ENCODE measurements around the gene LIN7C. TPM values are rescaled to one million over a fixed set of nuclear protein-coding genes. Genes with fewer than 3 reads are reported as not detected.

LIN7C gene
- total RNA-seq, 4 donors from 2014 or later = 31.7 to 45.5 (median 42.6) TPM

DNA sequence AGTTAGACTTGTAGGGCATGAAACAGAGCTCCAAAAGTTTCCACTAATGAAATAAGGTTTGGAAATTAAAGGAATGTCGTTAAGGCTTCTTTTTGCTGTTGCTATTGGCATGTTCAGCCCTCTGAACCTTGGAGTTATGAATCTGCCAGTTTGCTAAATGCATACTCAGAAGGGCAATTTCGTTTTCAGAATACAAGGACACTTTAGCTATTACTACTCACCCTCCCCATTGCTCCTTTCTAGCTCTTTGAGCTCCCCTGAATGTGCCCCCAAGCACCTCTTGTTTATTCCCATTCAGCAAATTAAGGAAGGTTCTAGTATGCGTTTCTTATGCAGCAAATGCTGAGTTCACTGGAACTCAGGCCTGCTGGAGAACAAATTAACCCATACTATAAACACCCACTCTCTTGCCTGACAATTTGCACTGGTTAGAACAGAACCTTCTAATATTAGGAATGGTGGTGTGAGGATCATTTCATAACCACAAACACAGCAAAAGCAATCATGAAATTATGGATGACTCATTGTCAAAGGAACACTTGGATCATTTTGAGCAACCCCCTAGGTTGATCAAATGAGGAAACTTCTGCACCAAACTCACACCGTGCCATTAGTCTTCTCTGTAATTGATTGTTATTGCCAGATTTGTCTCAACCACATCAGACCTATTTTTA, 26.2 kb upstream of the LIN7C start:
- no peak overlapping the region for H3K4me3 ChIP-seq
- H3K9me3 ChIP-seq = no peaks in the 10 kb centered on the region
- H3K36me3 ChIP-seq = no peaks in the 10 kb centered on the region
- 57% methylated on average over 4 of the region's 4 CpGs for WGBS
- H3K4me1 ChIP-seq = no peaks in the 10 kb centered on the region
- no peak for DNase-seq (ENCODE audit: low spot score in 2 of 2)
- H3K27me3 ChIP-seq = no peaks in the 10 kb centered on the region
- TF ChIP-seq POLR2AphosphoS5 (IDR thresholded peaks at IDR 0.05) (no peak), POLR2A (IDR thresholded peaks at IDR 0.05) (no peak), EP300 (IDR thresholded peaks at IDR 0.05) (no peak)
- TF ChIP-seq, protein P1, sequence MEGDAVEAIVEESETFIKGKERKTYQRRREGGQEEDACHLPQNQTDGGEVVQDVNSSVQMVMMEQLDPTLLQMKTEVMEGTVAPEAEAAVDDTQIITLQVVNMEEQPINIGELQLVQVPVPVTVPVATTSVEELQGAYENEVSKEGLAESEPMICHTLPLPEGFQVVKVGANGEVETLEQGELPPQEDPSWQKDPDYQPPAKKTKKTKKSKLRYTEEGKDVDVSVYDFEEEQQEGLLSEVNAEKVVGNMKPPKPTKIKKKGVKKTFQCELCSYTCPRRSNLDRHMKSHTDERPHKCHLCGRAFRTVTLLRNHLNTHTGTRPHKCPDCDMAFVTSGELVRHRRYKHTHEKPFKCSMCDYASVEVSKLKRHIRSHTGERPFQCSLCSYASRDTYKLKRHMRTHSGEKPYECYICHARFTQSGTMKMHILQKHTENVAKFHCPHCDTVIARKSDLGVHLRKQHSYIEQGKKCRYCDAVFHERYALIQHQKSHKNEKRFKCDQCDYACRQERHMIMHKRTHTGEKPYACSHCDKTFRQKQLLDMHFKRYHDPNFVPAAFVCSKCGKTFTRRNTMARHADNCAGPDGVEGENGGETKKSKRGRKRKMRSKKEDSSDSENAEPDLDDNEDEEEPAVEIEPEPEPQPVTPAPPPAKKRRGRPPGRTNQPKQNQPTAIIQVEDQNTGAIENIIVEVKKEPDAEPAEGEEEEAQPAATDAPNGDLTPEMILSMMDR (IDR thresholded peaks at IDR 0.05) = no peak
- H3K27ac ChIP-seq = no peak overlapping the region

DNA sequence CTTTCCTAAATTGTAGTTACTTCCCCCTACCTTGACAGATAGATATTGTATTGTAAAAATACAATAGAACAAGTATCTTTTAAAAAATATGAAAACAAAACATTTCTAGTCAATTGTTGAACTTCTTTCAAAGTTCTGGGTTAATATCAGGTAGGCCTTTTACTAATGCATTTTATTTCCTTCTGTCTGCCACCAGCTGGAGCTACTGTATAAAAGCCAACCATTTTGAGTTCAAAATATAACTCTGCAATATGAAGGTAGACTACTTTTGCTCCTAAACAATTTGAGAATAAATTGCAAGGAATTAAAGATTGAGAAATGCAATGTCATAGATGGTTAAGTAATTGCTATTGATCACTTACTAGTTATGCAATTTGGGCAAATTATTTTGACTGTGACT, 22.1 kb upstream of the LIN7C start:
- Histone ChIP-seq H3K27me3 (no peaks in the 10 kb centered on the region), H3K36me3 (no peaks in the 10 kb centered on the region), H3K4me1 (peaks cover 20% of the 10 kb centered on the region), H3K4me3 (no peak overlapping the region), H3K9me3 (no peaks in the 10 kb centered on the region), H3K27ac (no peak overlapping the region)
- DNase-seq (ENCODE audit: low spot score in 2 of 2) = no peak
- TF ChIP-seq POLR2AphosphoS5 (IDR thresholded peaks at IDR 0.05) (no peak), EP300 (IDR thresholded peaks at IDR 0.05) (no peak), POLR2A (IDR thresholded peaks at IDR 0.05) (no peak)
- TF ChIP-seq, protein P1 (IDR thresholded peaks at IDR 0.05) = no peak

DNA sequence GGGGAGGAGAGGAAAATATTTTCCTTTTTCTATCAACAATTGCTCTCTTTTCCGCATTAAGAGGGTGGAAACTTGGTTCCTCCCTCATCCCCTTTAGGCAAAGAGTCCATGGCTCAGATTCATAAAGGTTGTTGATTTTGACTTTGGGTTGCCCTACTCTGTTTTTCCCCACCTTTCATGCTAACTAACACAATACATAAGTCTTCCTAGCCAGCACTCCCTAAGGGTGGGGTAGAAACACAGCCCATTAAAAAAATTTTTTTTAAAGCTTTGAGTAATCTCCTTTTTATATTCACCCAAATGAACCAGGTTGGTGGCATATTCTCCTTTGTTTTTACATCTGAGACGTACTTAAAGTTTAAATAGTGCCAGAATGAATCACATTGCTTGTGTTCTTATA, 20.0 kb upstream of the LIN7C start:
- no peak for TF ChIP-seq POLR2AphosphoS5 (IDR thresholded peaks at IDR 0.05)
- TF ChIP-seq EP300 (IDR thresholded peaks at IDR 0.05) = no peak
- no peak for TF ChIP-seq POLR2A (IDR thresholded peaks at IDR 0.05)
- TF ChIP-seq, protein P1 (IDR thresholded peaks at IDR 0.05) = no peak
- H3K4me3 ChIP-seq = no peak overlapping the region
- DNase-seq (ENCODE audit: low spot score in 2 of 2) = no peak
- H3K27me3 ChIP-seq = no peaks in the 10 kb centered on the region
- WGBS = 51% methylated on average over 2 of the region's 2 CpGs
- no peaks in the 10 kb centered on the region for H3K36me3 ChIP-seq
- H3K27ac ChIP-seq = no peak overlapping the region
- H3K9me3 ChIP-seq = no peaks in the 10 kb centered on the region
- H3K4me1 ChIP-seq = peaks cover 20% of the 10 kb centered on the region

DNA sequence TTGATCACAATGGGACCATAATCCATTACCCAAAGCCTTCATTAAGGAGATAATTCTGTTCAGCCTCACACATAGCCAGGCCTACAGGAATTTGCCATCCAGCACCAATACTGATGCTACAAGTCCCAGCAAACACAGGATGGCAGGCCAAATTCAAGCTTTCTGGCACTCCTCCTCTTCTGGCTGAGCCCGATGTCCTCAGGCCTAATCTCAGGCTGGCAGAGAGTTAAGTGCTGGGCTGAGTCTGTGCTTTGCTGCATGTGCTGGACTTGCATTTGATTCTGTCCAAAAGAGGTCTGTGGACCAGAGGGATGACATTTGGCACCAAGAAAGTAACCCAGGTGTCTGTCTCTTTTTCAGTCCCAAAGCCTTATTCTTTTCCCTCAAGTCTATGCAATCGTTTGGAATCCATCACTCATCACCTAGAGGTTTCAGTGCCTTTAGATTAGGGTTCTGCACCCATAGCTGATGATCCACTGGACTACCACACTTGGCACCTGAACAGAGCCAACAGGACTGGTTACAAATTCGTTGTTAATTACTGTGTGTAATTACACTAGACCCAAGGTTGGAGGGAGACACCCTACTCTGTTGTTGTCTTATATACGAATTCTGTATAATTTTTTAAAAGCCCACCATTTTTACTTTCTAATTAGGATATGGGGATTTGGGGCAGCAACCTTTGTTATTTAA, 19.4 kb upstream of the LIN7C start:
- no peak for DNase-seq (ENCODE audit: low spot score in 2 of 2)

DNA sequence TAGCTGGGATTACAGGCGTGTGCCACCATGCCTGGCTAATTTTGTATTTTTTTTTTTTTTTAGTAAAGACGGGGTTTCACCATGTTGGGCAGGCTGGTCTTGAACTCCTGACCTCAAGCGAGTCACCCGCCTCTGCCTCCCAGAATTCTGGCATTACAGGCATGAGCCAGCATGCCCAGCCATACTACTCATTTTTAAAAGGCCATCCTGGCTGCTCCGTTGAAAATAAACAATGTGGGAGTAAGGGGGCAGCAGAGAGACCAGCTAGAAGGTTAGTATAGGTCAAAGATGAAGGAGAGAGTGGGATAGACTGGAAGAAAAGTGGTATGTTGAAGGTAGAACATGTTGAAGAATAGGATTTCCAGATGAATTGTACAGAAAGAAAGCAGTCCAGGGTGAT, 17.6 kb upstream of the LIN7C start:
- Histone ChIP-seq H3K27ac (no peak overlapping the region), H3K4me3 (no peak overlapping the region), H3K4me1 (peaks cover 20% of the 10 kb centered on the region), H3K27me3 (no peaks in the 10 kb centered on the region), H3K9me3 (no peaks in the 10 kb centered on the region), H3K36me3 (no peaks in the 10 kb centered on the region)
- 46% methylated on average over 5 of the region's 5 CpGs for WGBS
- no peak for DNase-seq (ENCODE audit: low spot score in 2 of 2)
- TF ChIP-seq POLR2AphosphoS5 (IDR thresholded peaks at IDR 0.05) (no peak), EP300 (IDR thresholded peaks at IDR 0.05) (no peak), POLR2A (IDR thresholded peaks at IDR 0.05) (no peak)
- TF ChIP-seq, protein P1 (IDR thresholded peaks at IDR 0.05) = no peak

More for the DNA sequence above, 19.4 kb upstream of the LIN7C start:
- 63% methylated on average over 4 of the region's 4 CpGs for WGBS
- TF ChIP-seq EP300 (IDR thresholded peaks at IDR 0.05) = no peak
- no peak for TF ChIP-seq POLR2A (IDR thresholded peaks at IDR 0.05)
- no peak for TF ChIP-seq POLR2AphosphoS5 (IDR thresholded peaks at IDR 0.05)
- TF ChIP-seq, protein P1 (IDR thresholded peaks at IDR 0.05) = no peak
- Histone ChIP-seq H3K9me3 (no peaks in the 10 kb centered on the region), H3K27me3 (no peaks in the 10 kb centered on the region), H3K4me3 (no peak overlapping the region), H3K4me1 (peaks cover 20% of the 10 kb centered on the region), H3K36me3 (no peaks in the 10 kb centered on the region), H3K27ac (no peak overlapping the region)
